Left ventricle myocardium inferior (tissue), 1 donor: ENCODE measurements around the gene ZMYND11. TPM values are rescaled to one million over a fixed set of nuclear protein-coding genes. Genes with fewer than 3 reads are reported as not detected.
A peak's percentile ranks its signal among the peaks of the same experiment; 100 is the strongest.

Experiments
- DNase-seq: peaks from one replicate; pipeline ENCODE4 v3.0.0-alpha.2; 2020
- H3K27ac ChIP-seq: fragments of 200-600 bp; replicated peaks from 2 replicates; pipeline ENCODE4 v1.8.0; 2021
- H3K27me3 ChIP-seq: fragments of 200-600 bp; 2 replicates; pipeline ENCODE4 v1.8.0; 2021; ENCODE audit warnings: low read depth
- H3K36me3 ChIP-seq: fragments of 200-600 bp; 2 replicates; pipeline ENCODE4 v1.8.0; 2021
- H3K4me1 ChIP-seq: fragments of 200-600 bp; 2 replicates; pipeline ENCODE4 v1.8.0; 2021
- H3K4me3 ChIP-seq: fragments of 200-600 bp; 2 replicates; pipeline ENCODE4 v1.8.0; 2021; ENCODE audit warnings: mild to moderate bottlenecking, moderate library complexity
- H3K9me3 ChIP-seq: fragments of 200-600 bp; replicated peaks from 2 replicates; pipeline ENCODE4 v1.8.0; 2021
- CTCF ChIP-seq: fragments of 200-600 bp; IDR thresholded peaks from 2 replicates; pipeline ENCODE4 v1.8.0; 2021; ENCODE audit warnings: antibody characterized with exemption, mild to moderate bottlenecking, borderline replicate concordance
- intact Hi-C: fragments of 100-400 bp; cut with micrococcal nuclease; formaldehyde crosslinking; loops from one replicate; pipeline ENCODE4 v1.11.0; 2022
- total RNA-seq: library from RNA; stranded (reverse); fragmentation: NEBNext Ultra II Directional; extraction: Animal tissue kit (Norgen Biotek cat#: 25700); gene quantifications from one replicate; pipeline ENCODE4 v1.2.1, GENCODE V29; 2021
- donor health status: DM: no; HTN: yes; CAD: no; lungs with severe emphysema.

ZMYND11 gene
- total RNA-seq, 1 donor from 2014 or later = 79.6 TPM

GRCh38 chr10:176677-177076, 41.4 kb downstream of the ZMYND11 start:
- Histone ChIP-seq H3K27ac (no peak overlapping the region), H3K36me3 (peaks cover 16% of the 10 kb centered on the region), H3K27me3 (no peaks in the 10 kb centered on the region), H3K9me3 (peaks cover 13% of the 10 kb centered on the region), H3K4me1 (peaks cover 15% of the 10 kb centered on the region), H3K4me3 (no peak overlapping the region)
- intact Hi-C loops = no loop called here
- no peak for DNase-seq
- TF ChIP-seq CTCF = no peak

DNA sequence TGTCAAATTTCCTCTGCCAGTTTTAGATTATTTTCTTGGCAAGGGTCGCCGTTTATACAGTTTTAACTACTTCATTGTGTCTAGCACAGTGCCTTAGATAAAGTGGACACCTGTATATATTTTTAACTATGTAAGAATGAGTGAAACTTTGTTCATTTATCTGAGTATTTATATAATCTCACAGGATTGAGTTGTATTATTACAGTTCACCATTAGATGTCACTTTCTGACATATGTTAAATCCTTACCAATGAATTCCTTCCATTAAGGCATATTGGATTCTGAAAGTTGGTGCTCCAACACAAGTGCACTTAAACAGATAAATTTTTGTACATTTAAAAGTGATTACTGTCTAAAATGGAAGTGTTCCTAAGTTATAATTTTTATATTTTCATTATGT, 43.0 kb downstream of the ZMYND11 start:
- H3K4me1 ChIP-seq = peaks cover 21% of the 10 kb centered on the region
- no peak overlapping the region for H3K27ac ChIP-seq
- no peak for DNase-seq
- no peak overlapping the region for H3K4me3 ChIP-seq
- TF ChIP-seq CTCF = peak; percentile 60
- H3K27me3 ChIP-seq = no peaks in the 10 kb centered on the region
- H3K9me3 ChIP-seq = no peaks in the 10 kb centered on the region
- intact Hi-C loops = no loop called here
- peaks cover 22% of the 10 kb centered on the region for H3K36me3 ChIP-seq

DNA sequence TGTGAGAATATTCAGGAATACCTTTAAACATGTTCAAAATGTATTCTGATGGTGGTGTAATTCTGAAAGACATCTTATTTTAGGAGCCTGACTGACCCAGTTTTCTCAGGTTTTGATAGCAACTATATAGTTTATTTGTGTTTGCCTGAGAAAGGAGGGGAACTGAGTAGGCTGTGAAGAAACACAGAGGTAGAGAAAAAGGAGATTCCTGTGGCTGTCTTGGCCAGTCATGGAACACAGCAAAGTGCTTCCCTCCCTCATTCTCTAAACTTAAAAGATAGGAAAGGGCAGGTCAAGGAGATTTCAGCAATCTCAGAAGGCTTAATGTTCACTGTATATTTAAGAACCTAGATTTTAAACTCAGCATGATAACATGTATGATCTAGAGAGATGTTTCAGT, 43.5 kb downstream of the ZMYND11 start:
- no peaks in the 10 kb centered on the region for H3K27me3 ChIP-seq
- H3K27ac ChIP-seq = no peak overlapping the region
- peaks cover 27% of the 10 kb centered on the region for H3K36me3 ChIP-seq
- H3K9me3 ChIP-seq = peaks cover 4% of the 10 kb centered on the region
- intact Hi-C loops = no loop called here
- no peak overlapping the region for H3K4me3 ChIP-seq
- H3K4me1 ChIP-seq = peaks cover 24% of the 10 kb centered on the region
- DNase-seq = no peak
- no peak for TF ChIP-seq CTCF

DNA sequence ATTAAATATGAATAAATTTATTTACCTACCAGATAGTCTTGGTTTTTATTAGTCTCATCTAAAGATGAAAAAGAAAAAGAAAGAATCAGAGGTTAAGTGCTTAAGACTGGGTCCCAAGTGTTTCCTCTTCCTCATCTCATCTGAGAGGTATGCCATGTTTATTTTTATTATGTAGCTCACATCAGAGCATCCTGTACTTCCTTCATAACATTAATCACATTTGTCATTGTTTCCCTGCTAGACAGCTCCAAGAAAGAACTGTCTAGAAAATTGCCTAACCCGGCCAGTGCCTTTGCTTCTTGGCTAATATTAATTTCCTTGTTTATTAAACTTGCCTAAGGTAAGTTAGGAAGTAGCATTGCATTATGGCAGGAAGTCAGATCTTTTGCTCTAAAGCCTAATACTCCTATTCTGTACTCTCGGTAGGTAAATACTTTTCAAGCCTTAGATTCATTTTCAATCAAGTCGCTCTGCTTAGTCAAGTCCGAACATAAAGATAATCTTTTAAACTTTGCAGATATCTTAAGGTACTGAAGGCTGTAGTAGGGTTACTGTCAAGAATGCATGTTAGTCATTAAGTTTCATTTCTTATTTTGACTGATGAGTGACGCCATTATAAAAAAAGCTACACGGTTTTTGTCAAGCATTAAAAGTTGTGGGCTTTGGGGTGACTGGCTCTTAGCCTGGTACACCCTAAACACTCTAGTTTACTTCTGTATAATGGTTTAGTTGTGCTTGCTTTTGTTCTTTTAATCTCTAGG, 47.4 kb downstream of the ZMYND11 start:
- no peak overlapping the region for H3K4me3 ChIP-seq
- peaks cover 34% of the 10 kb centered on the region for H3K36me3 ChIP-seq
- no peaks in the 10 kb centered on the region for H3K27me3 ChIP-seq
- TF ChIP-seq CTCF = no peak
- peak overlapping the region; percentile 34 for H3K27ac ChIP-seq
- H3K9me3 ChIP-seq = peaks cover 17% of the 10 kb centered on the region
- intact Hi-C loops = no loop called here
- H3K4me1 ChIP-seq = peaks cover 24% of the 10 kb centered on the region
- DNase-seq = no peak

DNA sequence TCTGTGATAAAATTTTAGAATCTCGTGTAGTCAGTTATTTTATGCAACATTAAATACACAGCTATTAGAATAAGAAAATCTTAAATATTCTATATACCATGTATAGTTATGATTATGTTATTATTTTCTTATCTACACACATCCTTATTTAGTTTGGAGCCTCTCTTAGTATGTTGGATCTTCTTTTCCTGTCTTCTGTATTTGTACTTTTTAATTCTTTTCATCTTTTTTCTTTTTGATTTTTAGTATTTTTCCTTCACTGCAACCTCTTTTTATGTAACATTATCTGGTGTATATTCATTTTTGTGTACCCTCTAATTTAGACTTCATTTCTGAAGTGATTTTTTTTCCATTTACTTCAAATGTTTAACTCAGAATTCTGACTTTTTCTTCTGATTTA, 48.9 kb downstream of the ZMYND11 start:
- Histone ChIP-seq H3K27ac (no peak overlapping the region), H3K27me3 (no peaks in the 10 kb centered on the region), H3K4me3 (no peak overlapping the region), H3K9me3 (peaks cover 17% of the 10 kb centered on the region), H3K36me3 (peaks cover 34% of the 10 kb centered on the region), H3K4me1 (peaks cover 10% of the 10 kb centered on the region)
- no peak for DNase-seq
- intact Hi-C loops = no loop called here
- no peak for TF ChIP-seq CTCF
